ENCODE measurements around the gene SFTPB.

Gene SFTPB

DNA sequence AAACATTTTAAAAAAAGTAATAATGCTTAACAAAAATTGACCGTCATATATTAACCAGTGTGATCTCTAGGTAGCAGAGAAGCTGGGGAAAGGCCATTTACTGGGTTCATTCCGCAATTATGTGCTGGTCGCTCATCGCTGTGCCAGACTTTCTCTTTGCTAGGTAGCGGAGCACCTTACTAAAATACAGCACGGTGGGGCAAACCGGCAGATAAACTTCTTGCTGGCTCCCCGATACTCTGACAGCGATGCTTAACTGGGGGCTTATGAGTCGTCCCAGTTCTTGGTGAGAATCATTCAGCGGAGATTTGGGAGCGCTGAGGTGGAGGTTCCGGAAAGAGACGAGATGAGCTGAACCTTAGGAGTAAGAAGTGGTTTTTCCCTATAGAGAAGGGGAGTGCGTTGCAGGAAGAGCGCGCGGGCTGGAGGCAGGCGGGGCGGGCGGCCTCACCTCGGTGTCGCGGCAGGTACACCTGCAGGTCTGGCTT lies 56.7 kb downstream of the SFTPB start:
- TF ChIP-seq NFIC (IDR thresholded peaks at IDR 0.05), result no peak
- TF ChIP-seq RAD21 (IDR thresholded peaks at IDR 0.05; ENCODE audit: low read depth), result no peak
- TF ChIP-seq CREB1 (IDR thresholded peaks at IDR 0.05; ENCODE audit: low read depth), result no peak
- TF ChIP-seq TAF1 (IDR thresholded peaks at IDR 0.05; ENCODE audit: low read depth), result no peak
- no peak for TF ChIP-seq USF1 (IDR thresholded peaks at IDR 0.05)
- TF ChIP-seq EP300 (IDR thresholded peaks at IDR 0.05; ENCODE audit: borderline replicate concordance), result no peak
- TF ChIP-seq, protein P1, sequence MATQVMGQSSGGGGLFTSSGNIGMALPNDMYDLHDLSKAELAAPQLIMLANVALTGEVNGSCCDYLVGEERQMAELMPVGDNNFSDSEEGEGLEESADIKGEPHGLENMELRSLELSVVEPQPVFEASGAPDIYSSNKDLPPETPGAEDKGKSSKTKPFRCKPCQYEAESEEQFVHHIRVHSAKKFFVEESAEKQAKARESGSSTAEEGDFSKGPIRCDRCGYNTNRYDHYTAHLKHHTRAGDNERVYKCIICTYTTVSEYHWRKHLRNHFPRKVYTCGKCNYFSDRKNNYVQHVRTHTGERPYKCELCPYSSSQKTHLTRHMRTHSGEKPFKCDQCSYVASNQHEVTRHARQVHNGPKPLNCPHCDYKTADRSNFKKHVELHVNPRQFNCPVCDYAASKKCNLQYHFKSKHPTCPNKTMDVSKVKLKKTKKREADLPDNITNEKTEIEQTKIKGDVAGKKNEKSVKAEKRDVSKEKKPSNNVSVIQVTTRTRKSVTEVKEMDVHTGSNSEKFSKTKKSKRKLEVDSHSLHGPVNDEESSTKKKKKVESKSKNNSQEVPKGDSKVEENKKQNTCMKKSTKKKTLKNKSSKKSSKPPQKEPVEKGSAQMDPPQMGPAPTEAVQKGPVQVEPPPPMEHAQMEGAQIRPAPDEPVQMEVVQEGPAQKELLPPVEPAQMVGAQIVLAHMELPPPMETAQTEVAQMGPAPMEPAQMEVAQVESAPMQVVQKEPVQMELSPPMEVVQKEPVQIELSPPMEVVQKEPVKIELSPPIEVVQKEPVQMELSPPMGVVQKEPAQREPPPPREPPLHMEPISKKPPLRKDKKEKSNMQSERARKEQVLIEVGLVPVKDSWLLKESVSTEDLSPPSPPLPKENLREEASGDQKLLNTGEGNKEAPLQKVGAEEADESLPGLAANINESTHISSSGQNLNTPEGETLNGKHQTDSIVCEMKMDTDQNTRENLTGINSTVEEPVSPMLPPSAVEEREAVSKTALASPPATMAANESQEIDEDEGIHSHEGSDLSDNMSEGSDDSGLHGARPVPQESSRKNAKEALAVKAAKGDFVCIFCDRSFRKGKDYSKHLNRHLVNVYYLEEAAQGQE (IDR thresholded peaks at IDR 0.05; ENCODE audit: low read depth), result no peak
- no peak for TF ChIP-seq ZBTB7A (IDR thresholded peaks at IDR 0.05; ENCODE audit: low read depth)
- no peak for TF ChIP-seq EGR1 (IDR thresholded peaks at IDR 0.05)
- TF ChIP-seq, protein P2, sequence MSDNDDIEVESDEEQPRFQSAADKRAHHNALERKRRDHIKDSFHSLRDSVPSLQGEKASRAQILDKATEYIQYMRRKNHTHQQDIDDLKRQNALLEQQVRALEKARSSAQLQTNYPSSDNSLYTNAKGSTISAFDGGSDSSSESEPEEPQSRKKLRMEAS (IDR thresholded peaks at IDR 0.05), result no peak
- TF ChIP-seq TCF12 (IDR thresholded peaks at IDR 0.05; ENCODE audit: low read depth), result no peak
- TF ChIP-seq CEBPB (IDR thresholded peaks at IDR 0.05), result no peak
- TF ChIP-seq FOXM1 (IDR thresholded peaks at IDR 0.05; ENCODE audit: borderline replicate concordance, low read depth), result no peak
- TF ChIP-seq TEAD4 (IDR thresholded peaks at IDR 0.05), result no peak
- TF ChIP-seq YY1 (IDR thresholded peaks at IDR 0.05; ENCODE audit: low read depth), result no peak

All from Ishikawa (cell line).